ENCODE measurements around the gene MRGPRG.
"Not testable (repeated sequence)": the region's sequence is repeated elsewhere in the genome, so short reads cannot be mapped to it uniquely, and the experiment has no call there.

- TF ChIP-seq CTCF, POLR2A (IDR thresholded peaks at IDR 0.05): not testable (repeated sequence)
Observed at GRCh38 chr11:3261831-3262230, 43.2 kb upstream of the MRGPRG start.

Measured in tibial nerve (tissue), 3 donors.